ENCODE data around the gene IL31RA. TPM values are rescaled to one million over a fixed set of nuclear protein-coding genes. Genes with fewer than 3 reads are reported as not detected.
"Not testable (repeated sequence)": the region's sequence is repeated elsewhere in the genome, so short reads cannot be mapped to it uniquely, and the experiment has no call there.

The IL31RA gene
- total RNA-seq, 4 donors from 2014 or later, result 0.30 to 3.1 (median 1.3) TPM

DNA sequence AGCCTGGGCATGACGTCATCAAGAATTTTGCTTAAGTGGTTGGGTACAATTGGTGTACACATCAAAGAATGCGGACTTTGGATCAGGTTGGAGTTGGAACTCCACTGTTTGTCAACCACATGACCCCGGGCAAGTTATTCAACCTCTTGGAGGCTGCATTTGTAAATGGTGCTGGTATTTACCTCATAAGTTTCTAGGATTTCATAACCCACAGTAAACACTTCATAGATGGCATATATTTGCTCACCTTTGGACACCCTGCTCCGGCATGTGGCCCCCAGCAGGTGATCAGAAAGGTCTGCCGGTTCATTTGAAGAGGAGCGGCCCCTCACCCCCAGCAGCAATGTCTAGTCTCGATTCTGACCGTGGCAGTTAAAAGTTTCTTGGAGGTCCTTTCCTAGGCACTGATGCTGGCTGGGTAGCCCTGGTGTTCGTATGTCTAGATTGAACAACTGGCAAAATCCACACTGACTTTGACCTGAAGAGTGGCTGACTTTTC lies 83.0 kb downstream of the IL31RA start:
- DNase-seq (ENCODE audit: low spot score in 2 of 2), result peak in 1 of 2 donors; percentile 57
- WGBS, 2 donors, result 86 to 92% methylated on average over 8 to 9 of the region's 9 CpGs
- intact Hi-C loops (cut with DNase I; ENCODE audit: low total_unique reads), result loop anchor here (10.0 kb wide), 1 partner anchor 271 kb away; no protein-coding TSS in a partner anchor

DNA sequence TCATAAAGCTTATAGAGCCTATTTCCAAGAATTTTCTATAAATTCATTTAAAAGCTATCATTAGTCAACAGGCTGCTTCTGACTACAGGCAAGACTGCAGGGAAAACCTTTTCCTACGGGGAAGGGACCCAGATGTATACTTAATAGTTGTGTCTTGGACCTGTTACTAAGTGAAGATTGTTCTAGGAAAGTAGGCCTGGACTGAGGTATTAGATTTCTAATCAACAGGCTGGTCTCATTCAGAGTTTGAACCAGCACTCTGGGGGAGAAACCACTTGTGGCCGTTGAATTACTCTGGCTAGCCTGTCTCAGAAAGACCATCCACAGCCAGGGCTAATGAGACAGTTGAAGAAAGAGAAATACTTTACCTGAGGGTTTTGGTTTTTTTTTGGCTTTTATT lies 83.6 kb downstream of the IL31RA start:
- intact Hi-C loops (cut with DNase I; ENCODE audit: low total_unique reads), result loop anchor here (10.0 kb wide), 1 partner anchor 270 kb away; no protein-coding TSS in a partner anchor
- H3K4me3 ChIP-seq (ENCODE audit: low read depth, poor library complexity, severe bottlenecking), result no peak overlapping the region
- WGBS, 2 donors, result 80 to 86% methylated on average over 2 of the region's 2 CpGs
- TF ChIP-seq, protein P1, sequence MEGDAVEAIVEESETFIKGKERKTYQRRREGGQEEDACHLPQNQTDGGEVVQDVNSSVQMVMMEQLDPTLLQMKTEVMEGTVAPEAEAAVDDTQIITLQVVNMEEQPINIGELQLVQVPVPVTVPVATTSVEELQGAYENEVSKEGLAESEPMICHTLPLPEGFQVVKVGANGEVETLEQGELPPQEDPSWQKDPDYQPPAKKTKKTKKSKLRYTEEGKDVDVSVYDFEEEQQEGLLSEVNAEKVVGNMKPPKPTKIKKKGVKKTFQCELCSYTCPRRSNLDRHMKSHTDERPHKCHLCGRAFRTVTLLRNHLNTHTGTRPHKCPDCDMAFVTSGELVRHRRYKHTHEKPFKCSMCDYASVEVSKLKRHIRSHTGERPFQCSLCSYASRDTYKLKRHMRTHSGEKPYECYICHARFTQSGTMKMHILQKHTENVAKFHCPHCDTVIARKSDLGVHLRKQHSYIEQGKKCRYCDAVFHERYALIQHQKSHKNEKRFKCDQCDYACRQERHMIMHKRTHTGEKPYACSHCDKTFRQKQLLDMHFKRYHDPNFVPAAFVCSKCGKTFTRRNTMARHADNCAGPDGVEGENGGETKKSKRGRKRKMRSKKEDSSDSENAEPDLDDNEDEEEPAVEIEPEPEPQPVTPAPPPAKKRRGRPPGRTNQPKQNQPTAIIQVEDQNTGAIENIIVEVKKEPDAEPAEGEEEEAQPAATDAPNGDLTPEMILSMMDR (IDR thresholded peaks at IDR 0.05), result no peak
- DNase-seq (ENCODE audit: low spot score in 2 of 2), result no peak

More for the DNA sequence above, 83.0 kb downstream of the IL31RA start:
- H3K4me3 ChIP-seq (ENCODE audit: low read depth, poor library complexity, severe bottlenecking), result no peak overlapping the region
- TF ChIP-seq, protein P1 (IDR thresholded peaks at IDR 0.05), result peak in 1 of 3 donors; percentile 61
- no peak for TF ChIP-seq POLR2A (IDR thresholded peaks at IDR 0.05)

DNA sequence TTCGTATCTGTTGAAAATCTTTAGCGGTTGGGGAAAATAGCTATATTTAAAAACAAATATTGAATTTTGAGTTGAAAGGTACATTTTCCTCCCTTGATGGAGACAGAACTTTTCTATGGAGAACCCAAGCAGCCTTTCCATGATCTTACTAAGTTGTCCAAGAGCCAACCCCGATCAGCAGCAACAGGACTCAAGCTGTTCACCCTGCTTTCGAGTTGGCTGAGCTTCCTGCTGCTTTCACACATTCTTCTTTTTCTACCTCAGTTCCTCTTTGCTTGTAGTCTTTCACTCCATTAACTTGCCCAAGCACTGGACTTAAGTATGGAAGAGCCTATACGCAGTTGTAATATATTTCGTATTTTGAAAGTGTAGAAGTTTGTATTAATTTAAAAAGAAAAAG lies 84.2 kb downstream of the IL31RA start:
- WGBS, 2 donors, result 89 to 91% methylated on average over 6 of the region's 6 CpGs
- no peak for DNase-seq (ENCODE audit: low spot score in 2 of 2)
- intact Hi-C loops (cut with DNase I; ENCODE audit: low total_unique reads), result loop anchor here (10.0 kb wide), 1 partner anchor 269 kb away; no protein-coding TSS in a partner anchor
- no peak overlapping the region for H3K4me3 ChIP-seq (ENCODE audit: low read depth, poor library complexity, severe bottlenecking)
- TF ChIP-seq POLR2A (IDR thresholded peaks at IDR 0.05), result no peak
- TF ChIP-seq, protein P1 (IDR thresholded peaks at IDR 0.05), result no peak

DNA sequence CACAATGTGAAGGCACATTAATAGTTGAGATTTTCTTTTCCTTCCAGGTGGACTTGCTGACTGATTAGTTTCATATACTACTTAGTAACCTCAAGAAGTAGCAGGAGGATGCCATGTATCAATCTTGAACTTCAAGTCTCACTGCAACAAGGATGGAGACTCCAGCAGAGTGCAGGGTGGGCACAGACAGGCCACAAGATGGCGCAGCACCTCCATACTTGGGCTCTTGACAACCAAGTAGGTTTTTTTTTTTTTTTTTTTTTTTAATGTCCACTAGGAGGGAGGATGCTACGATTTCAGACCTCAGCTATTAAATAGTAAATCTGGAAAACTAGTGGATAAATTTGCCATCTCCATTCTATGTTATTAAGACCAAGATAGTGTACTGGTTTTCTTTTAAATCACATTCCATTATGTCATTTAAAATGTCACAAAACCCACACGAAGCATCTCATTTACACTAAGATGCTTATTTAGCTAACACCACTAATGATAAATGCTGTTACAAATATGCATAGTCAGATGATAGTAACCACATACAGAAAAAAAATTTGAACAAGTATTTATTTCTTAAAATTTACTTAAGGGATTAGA lies 85.0 kb downstream of the IL31RA start:
- intact Hi-C loops (cut with DNase I; ENCODE audit: low total_unique reads), result loop anchor here (10.0 kb wide), 1 partner anchor 269 kb away; no protein-coding TSS in a partner anchor
- TF ChIP-seq POLR2A (IDR thresholded peaks at IDR 0.05), result no peak
- TF ChIP-seq, protein P1 (IDR thresholded peaks at IDR 0.05), result peak in 1 of 3 donors; percentile 45

DNA sequence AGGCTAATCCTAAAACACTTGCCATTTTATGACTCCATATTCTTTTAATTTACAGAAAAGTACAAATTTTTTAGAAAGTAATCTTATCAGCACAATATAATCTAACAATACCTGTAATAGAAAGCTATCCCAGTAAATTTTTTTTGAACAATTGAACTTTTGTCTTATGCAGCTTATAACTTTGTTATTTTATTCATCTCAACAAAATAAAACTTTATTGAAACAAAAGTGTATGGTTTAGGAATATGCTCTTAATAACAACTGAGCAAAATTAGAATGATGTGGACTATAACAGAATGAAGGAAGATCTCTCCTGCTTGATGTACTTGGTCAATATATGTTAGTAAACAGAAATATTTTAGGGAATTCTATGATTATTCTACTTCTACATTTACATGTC lies 86.4 kb downstream of the IL31RA start:
- intact Hi-C loops (cut with DNase I; ENCODE audit: low total_unique reads), result loop anchor here (10.0 kb wide), 1 partner anchor 267 kb away; no protein-coding TSS in a partner anchor

More for the DNA sequence above, 85.0 kb downstream of the IL31RA start:
- peak; percentile 70 to 93 for DNase-seq (ENCODE audit: low spot score in 2 of 2)
- WGBS, 2 donors, result 26 to 29% methylated on average over 3 of the region's 3 CpGs
- no peak overlapping the region for H3K4me3 ChIP-seq (ENCODE audit: low read depth, poor library complexity, severe bottlenecking)

DNA sequence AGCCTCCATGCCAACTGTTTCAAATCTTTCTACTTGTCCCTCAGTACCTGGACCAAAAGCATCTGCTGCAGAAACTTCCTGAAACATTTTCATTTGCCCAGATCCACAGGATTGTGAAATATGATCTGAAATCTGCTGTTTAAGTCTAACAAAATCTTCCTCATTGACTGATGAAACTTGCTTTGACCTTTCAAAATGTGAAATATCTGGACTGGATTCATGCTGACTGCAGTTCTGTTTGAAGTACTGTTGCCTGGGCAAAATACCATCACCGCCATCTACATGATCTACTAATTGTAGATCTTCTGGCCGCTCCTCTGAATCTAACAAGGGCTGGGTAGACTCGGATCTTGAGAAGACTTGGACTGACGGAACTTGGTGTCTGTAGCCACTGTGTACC lies 90.0 kb downstream of the IL31RA start:
- intact Hi-C loops (cut with DNase I; ENCODE audit: low total_unique reads); H3K4me3 ChIP-seq (ENCODE audit: low read depth, poor library complexity, severe bottlenecking); DNase-seq (ENCODE audit: low spot score in 2 of 2): not testable (repeated sequence)
- 91% methylated on average over 4 of the region's 4 CpGs for WGBS, 2 donors

More for the DNA sequence above, 86.4 kb downstream of the IL31RA start:
- H3K4me3 ChIP-seq (ENCODE audit: low read depth, poor library complexity, severe bottlenecking); DNase-seq (ENCODE audit: low spot score in 2 of 2): not testable (repeated sequence)

DNA sequence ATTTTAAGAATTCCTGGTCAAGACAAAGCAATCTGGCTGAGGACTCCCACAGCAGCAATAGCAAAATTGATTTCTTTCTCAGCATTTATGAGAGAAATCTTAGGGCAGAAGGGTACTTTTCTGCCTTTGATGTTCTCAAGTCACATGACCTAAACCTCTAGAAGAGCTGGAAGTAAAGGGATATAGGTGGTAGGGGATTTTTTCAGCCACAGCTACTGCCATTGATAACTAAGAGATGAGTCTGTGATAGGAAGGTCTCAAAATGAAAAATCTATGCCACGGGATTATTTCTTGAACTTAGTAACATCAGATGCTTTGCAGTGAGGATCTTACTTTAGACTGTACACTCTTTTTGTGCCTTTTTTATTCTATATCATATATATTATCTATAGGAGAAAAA lies 108.1 kb downstream of the IL31RA start:
- DNase-seq (ENCODE audit: low spot score in 2 of 2), result no peak
- WGBS, 2 donors, result 81 to 87% methylated on average over 1 of the region's 1 CpG
- TF ChIP-seq POLR2A (IDR thresholded peaks at IDR 0.05), result no peak
- TF ChIP-seq, protein P1 (IDR thresholded peaks at IDR 0.05), result no peak
- intact Hi-C loops (cut with DNase I; ENCODE audit: low total_unique reads), result no loop called here
- H3K4me3 ChIP-seq (ENCODE audit: low read depth, poor library complexity, severe bottlenecking), result no peak overlapping the region

All from lower leg skin (tissue), 4 donors.